Uterus (tissue), 2 donors: ENCODE measurements around the gene AGBL1.

ENCODE experiments used
- POLR2A ChIP-seq, 2 donors: fragments of 450-650 bp; IDR thresholded peaks; one replicate each; pipeline ENCODE4 v1.6.1; 2016; ENCODE audit warnings: antibody characterized with exemption in 2 of 2, mild to moderate bottlenecking in 1 of 2, moderate library complexity in 1 of 2
- TF ChIP-seq, protein P1 (sequence below), 4 experiments: fragments of 200-600 bp in 2 of 4; fragments of 450-650 bp in 2 of 4; sonication (generic) in 2 of 4; IDR thresholded peaks; one replicate each; pipeline ENCODE4 v1.5.1; 2016 to 2019; ENCODE audit warnings: antibody characterized with exemption in 4 of 4, mild to moderate bottlenecking in 2 of 4, moderate library complexity in 1 of 4

DNA sequence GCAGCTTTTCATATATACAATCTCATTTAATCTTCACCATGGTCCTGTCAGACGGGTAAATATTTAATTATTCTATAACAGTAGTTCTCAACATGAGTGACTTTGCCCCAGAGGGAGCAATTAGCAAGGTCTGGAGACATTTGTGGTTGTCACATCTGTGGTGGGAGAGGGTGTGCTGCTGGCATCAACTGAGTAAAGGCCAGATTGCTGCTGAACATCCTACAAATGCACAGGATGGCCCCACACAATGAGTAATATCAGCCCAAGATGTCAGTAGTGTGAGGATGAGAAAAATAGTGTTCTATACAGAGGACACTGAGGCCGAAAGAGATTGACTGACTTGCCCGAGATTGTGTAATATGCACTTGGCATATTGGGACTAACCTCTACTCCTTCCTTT, 156.0 kb downstream of the AGBL1 start:
- TF ChIP-seq, protein P1, sequence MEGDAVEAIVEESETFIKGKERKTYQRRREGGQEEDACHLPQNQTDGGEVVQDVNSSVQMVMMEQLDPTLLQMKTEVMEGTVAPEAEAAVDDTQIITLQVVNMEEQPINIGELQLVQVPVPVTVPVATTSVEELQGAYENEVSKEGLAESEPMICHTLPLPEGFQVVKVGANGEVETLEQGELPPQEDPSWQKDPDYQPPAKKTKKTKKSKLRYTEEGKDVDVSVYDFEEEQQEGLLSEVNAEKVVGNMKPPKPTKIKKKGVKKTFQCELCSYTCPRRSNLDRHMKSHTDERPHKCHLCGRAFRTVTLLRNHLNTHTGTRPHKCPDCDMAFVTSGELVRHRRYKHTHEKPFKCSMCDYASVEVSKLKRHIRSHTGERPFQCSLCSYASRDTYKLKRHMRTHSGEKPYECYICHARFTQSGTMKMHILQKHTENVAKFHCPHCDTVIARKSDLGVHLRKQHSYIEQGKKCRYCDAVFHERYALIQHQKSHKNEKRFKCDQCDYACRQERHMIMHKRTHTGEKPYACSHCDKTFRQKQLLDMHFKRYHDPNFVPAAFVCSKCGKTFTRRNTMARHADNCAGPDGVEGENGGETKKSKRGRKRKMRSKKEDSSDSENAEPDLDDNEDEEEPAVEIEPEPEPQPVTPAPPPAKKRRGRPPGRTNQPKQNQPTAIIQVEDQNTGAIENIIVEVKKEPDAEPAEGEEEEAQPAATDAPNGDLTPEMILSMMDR (IDR thresholded peaks at IDR 0.05) = no peak
- no peak for TF ChIP-seq POLR2A (IDR thresholded peaks at IDR 0.05)
